Measurements from ENCODE around the gene INTS7.
"Not testable (repeated sequence)": the region's sequence is repeated elsewhere in the genome, so short reads cannot be mapped to it uniquely, and the experiment has no call there.

INTS7 gene

DNA sequence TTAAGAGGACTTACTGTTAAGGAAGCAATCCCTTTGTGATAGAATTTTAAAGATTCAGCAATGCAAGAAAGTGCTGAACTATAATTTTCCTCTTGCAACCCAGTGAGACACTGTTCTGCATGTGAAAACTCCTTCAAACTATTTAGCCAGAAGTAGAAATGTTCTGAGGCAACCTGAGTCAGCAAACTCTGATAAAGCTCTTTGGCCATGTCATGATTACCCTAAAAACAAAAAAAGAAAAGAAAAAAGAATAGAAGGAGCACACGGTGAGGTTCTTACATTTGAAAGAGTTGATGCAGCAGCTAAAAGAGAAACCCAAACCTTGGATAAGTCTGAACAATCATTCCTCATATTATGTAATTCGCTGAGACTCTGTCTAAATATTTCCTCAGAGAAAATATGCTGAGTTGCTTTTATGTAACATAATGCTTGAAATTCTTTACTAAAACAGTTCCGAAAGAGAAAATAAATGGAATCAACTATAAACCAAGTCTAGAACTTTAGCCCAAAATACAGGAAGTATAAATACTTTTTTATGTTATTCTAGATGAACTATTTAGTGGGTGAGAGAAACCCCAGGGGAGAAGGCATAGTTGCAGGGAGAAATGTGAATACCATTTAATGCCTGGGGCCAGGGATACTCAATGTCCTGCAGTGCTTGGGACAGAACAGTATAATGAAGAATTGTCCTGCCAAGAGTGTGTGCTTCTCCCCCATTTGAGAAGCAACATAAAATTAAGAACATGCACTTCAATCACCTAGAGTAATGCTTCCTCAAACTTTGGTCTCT lies 60.0 kb downstream of the INTS7 start:
- DNase-seq = peak; percentile 3

DNA sequence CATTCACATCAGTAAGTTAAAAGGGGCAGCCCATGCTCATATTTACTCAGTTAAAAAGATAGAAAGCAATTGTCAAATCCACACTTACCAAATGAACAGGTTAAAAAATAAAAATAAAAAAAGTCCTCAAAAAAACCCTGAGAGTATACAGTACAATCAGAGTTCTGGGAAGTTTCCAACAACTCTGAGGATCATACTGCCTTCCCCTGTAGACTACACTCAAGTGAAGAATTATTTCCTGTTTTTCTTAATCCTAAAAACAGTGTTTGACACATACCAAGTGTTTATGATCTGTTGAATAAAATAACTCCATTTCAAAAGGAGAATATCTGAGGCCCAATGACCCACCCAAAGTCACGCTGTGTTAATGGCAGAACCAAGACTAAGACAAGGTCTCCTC lies 61.8 kb downstream of the INTS7 start:
- DNase-seq = no peak

DNA sequence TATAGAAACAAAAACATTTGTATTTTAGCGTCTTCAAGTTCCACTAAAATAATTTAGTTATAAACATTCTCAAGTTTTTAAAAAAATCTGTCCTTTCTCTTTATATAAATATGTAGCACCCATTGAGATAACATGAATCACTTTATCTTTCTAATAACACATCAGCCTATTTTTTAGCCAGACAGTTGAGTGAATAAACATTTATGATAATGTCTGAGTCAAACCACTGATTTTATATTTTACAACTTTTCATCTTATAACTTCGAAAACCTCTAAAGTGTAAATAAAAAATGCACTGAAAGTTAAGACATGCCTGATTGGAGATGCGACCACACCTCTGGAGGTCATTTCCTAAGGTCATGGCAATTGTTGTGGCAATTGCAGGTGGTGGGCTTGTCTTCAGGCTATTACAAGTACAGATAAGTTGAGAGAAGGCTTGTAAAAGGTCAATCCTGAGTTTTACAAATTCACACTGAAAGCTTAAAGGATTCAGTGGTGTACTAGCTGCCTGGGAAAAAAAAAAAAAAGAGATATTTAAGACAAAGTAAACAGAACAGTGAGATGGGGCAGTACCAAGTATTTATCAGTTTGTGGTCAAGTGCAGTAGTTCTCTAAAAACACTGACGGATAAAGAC lies 67.0 kb downstream of the INTS7 start:
- no peak for DNase-seq

DNA sequence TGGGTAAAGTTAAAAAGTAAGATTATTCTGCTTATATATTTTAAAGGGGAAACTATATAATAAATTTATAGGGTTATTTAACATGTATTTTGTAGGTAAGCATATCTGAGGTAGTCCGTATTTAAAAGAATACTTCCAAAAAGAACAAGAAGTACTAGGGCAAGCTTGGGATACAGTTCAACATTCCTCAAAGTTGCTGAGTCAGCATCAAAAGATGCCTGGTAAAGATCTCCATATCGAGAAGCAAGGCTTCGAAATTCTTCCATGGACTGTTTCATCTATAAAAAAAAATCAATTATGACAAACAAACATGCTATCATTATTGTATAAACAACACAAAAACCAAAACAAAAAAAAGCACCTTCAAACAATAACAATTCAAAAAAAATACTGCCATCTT lies 67.7 kb downstream of the INTS7 start:
- DNase-seq = no peak

DNA sequence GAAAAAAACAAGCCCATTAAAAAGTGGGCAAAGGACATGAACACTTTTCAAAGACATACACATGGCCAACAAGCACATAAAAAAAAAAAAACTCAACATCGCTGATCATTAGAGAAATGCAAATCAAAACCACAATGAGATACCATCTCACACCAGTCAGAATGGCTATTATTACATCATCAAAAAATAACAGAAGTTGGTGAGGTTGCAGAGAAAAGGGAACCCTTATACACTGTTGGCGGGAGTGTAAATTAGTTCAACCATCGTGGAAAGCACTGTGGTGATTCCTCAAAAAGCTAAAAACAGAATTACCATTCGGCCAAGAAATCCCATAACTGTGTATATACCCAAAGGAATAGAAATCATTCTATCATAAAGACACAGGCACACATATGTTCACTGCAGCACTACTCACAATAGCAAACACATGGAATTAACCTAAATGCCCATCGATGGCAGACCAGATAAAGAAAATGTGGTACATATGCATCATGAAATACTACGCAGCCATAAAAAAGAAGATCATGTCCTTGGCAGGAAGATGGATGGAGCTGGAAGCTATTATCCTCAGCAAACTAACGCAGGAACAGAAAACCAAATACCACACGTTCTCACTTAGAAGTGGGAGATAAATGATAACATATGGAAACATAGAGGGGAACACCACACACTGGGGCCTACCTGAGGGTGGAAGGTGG lies 70.1 kb downstream of the INTS7 start:
- DNase-seq = peak; percentile 46

DNA sequence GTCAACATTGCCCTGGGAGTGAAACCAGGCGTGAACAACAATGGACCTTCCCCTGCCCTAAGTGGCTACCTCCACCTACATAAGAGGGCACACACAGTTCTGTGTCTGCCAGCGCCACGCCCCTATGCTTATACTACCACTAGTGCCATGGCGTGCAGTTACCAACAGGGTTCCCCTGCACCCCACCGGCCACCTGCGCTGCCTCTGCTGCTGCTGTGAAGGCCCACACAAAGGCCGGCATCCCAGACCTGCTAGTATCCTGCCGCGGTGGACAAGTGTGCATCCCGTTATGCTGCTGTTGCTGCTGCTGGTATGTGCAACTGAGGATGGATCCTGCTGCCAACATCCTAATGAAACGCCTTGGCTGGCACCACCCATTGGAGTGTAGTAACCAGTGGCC lies 75.7 kb downstream of the INTS7 start:
- no peak for DNase-seq

DNA sequence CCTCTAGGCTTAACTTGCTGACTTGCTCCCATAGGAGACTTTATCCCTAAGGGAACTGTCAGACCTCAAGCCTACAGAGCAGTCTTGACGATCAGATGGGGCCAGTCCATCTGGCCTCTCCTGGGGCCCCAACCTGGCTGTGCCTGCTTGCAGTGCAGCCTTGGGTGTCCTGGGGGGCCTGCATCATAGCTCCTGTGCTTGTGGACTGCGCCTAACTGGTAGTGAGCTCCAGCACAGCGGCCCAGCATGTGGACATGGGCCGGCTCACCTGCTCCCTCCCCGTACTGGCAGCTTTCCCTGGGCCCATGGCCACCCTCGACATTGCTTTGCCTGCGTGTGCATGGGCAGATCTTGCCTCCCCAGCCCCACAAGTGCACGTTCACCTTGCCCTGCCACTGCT lies 76.1 kb downstream of the INTS7 start:
- DNase-seq = no peak

DNA sequence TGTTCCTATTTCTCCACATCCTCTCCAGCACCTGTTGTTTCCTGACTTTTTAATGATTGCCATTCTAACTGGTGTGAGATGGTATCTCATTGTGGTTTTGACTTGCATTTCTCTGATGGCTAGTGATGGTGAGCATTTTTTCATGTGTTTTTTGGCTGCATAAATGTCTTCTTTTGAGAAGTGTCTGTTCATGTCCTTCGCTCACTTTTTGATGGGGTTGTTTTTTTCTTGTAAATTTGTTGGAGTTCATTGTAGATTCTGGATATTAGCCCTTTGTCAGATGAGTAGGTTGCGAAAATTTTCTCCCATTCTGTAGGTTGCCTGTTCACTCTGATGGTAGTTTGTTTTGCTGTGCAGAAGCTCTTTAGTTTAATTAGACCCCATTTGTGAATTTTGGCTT lies 81.3 kb downstream of the INTS7 start:
- not testable (repeated sequence) for DNase-seq

DNA sequence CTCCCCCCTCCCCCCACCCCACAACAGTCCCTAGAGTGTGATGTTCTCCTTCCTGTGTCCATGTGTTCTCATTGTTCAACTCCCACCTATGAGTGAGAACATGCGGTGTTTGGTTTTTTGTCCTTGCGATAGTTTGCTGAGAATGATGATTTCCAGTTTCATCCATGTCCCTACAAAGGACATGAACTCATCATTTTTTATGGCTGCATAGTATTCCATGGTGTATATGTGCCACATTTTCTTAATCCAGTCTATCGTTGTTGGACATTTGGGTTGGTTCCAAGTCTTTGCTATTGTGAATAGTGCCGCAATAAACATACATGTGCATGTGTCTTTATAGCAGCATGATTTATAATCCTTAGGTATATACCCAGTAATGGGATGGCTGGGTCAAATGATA lies 81.8 kb downstream of the INTS7 start:
- not testable (repeated sequence) for DNase-seq

DNA sequence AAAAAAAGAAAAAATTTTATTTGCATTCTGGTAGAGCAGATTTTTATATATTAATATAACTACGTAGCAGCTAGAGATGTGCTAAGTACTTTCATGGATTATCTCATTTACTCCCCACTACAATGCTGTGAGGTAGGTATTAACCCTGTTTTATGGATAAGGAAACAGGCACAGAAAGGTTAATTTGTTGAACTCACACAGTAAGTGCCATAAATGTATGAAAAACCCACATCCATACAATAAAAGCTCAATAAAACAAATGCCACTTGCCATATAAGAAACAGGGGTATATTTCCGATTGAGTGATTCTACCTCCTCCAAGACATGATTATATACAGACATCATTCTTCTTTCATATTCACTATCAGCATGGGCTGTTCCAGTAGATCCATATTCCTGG lies 83.1 kb downstream of the INTS7 start:
- no peak for DNase-seq

DNA sequence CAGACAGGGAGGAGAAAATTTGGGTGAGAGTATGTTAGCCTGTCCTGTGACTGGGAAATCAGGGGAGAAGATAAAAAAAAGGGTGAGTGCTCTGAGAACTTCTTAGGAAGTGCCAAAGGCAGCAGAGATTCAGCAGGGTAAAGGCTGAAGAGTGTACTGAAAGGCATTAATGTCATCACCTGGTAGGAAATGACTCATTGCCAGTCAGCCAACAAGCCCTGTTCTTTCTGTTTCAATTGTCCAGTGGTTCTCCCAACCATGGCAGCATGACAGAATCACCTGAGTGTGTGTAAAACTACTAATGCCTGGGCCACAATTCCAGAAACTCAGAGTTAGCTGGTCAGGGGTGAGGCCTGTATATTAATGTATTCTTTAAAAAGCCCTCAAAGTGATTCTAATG lies 83.5 kb downstream of the INTS7 start:
- DNase-seq = peak; percentile 54

DNA sequence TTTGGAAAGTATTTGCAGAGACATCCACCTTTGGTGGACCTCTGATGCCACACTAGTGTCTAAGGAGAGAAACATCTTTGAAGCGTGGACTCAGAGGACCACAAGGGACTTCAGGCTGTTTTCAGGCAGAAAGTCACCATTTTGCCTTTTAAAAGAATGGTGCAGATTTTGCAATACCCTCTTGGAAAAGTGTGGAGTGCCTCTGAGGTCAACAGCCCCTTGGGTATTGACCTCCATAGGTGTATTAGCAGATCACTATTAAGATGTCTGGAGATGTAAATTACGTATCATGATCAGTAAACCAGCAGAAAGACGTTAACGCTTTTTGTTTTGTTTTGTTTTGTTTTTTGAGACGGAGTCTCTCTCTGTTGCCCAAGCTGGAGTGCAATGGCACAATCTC lies 87.0 kb downstream of the INTS7 start:
- no peak for DNase-seq

DNA sequence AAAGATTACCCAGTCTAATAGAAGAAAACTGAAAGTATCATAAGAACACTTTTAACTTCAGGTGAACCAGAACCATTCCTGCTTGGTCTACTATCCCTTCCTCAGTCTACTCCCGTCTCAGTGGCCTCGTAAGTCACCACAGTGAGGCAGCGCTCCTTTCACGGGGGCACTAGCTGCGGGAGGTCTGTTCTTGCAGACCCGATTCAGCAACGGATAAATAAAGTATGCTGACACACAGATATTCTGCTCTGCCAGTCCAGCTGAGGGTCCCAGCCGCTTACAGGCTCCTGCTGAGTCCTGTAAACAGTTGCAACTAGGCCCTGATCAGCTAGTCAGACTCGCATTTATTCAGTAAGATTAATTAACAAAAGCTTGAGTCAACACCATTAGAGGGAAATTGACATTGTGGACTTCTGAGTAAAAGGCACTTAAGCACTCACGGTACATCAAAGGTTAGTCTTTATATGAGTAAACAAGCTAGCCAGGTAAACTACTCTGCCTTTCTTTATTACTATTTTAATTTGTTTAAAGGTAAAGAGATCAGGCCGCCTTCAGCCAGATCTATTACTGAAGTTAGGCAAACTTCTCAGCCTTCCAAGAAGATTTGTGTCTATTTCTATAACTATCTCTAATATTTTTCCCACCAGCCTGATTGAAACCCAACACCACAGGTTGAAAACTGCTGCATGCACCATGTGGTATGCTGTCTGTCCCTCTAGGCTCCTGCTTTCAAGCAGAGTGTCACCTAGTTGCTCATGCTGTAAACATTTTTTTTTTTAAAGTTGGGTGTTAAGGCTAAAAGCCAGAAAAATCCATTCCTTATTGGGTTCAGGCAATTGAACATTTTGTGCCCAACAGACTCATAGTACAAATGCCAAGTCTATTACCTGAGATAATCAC lies 87.7 kb downstream of the INTS7 start:
- no peak for DNase-seq

DNA sequence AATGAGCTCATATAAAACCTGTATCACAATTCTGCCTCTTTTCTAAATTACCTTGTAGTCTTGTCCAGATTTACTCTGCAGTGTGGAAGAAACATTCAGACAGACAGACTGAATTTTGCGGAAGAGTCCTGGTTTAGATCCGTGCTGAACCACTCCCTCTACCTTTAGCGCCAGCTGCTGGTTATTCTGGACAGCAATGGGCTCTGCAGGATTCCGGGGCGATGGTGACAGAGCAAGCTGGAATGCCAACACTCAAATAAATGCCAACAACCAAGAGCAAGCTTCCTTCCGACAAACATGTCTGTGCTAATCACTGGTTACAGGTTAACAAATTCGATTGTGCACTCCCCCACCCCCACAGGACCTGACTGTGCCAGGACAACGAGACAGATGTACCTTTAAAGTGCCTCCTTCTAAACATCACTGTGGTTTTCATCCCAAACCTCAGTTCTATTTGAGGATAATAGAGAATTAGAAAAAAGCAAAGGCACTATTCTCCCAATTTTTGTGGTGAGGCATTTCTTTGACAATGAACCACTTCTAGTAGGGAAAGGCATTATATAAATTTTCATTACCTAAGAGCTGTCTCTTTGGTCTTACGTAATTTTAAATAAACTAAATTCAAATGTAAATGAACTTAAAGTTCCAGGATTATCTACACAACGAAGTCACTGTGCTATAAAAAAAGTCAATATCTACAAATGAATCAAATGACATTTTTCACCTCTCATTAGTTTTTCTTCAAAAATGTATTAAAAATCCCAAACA lies 90.4 kb downstream of the INTS7 start:
- DNase-seq = no peak

DNA sequence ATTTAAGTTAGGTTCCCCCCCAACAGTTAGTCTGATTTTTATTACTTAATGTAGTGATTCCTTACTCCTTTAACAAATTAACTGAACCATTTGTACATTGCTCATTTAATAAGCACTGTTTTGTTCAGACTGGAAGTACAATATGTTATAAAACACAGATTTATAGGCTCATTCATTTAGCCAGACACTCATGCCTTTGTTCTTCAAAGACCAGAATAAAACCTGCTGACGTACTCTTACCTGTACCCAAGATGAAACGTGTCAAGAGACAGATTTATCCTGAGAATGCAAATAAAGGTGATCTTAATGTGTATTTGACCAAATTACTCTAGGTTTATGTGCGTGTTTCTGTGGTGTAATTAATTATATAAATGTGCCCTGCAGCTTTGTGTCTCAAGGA lies 92.8 kb downstream of the INTS7 start:
- DNase-seq = no peak

DNA sequence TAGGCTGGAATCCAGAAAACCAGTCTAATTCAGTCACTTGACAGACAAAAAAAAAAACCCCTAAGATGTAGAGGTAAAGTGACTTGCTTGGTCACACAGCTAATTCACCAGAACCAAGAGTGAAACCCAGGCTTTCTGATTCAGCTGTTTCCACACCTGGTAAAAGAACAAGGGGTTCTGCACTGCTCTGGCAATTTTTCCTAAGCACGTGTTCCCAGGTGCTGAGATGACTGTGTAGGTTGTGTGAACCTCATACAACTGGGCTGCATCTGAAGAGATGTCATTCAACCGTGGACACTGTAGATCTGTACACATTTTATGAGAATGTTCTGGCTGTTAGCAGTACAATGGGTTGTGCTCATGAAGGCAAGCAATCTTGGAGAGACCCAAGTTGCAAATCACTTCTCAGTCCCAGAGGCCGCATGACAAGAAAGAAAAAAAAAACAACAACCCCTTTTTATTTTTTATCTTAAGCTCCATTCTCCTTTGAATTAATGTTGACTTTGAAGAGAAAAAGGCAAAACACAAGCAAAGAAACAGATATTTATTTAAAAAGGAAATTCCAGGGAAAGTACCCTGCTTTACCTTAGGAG lies 95.4 kb downstream of the INTS7 start:
- DNase-seq = no peak

DNA sequence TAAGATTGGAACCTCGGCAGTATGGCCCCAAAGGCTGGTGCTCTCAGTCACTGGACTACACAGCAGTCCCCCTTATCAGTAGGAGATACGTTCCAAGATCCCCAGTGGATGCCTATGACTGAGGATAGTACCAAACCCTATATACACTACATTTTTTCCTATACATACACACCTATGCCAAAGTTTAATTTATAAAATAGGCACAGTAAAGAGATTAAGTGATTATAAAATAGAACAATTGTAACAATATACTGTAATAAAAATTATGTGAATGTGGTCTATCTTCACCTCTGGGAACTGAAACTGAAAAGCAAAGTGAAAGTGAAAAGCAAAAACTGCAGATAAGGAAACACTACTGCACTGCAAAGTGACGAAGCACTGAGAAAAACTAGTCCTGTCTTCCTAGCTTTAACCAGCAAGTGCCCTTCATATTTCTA lies 96.8 kb downstream of the INTS7 start:
- peak; percentile 76 for DNase-seq

DNA sequence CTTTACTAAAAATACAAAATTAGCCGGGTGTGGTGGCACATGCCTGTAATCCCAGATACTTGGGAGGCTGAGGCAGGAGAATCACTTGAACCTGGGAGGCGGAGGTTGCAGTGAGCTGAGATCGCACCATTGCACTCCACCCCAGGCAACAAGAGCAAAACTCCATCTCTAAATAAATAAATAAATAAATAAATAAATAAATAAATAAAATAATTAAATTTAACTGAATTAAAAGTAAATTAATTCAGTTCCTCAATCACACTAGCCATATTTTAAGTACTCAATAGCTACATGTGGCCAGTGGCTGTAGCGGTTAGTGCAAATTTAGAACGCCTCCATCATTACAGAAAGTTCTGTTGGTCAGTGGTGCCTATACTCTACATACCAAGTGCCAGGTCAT lies 97.9 kb downstream of the INTS7 start:
- DNase-seq = not testable (repeated sequence)

DNA sequence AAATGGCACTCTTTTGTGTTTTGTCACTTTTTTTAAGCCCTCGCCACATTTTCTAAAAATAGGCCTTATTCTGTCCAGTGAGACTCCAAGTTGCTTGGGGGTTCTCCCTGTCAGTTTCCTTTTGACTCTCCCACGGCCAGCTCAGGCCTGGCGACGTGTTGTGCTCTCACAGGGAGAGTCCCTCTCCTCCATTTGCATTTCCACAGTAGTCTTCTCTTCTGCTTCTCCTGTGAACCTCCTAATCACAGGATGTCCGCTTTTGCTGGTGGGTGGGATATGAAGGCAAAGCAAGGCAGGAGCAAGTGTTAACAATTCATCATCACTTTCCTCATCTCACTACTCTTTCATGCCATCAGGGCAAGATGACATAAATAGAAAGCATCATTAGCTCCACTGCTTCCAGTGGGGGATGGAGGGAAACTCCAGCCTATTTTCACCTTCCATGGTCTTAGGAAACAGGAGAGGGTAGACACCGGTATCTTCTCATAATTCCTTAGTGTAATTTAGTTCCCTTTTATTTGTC lies 99.8 kb downstream of the INTS7 start:
- DNase-seq = peak; percentile 95

DNA sequence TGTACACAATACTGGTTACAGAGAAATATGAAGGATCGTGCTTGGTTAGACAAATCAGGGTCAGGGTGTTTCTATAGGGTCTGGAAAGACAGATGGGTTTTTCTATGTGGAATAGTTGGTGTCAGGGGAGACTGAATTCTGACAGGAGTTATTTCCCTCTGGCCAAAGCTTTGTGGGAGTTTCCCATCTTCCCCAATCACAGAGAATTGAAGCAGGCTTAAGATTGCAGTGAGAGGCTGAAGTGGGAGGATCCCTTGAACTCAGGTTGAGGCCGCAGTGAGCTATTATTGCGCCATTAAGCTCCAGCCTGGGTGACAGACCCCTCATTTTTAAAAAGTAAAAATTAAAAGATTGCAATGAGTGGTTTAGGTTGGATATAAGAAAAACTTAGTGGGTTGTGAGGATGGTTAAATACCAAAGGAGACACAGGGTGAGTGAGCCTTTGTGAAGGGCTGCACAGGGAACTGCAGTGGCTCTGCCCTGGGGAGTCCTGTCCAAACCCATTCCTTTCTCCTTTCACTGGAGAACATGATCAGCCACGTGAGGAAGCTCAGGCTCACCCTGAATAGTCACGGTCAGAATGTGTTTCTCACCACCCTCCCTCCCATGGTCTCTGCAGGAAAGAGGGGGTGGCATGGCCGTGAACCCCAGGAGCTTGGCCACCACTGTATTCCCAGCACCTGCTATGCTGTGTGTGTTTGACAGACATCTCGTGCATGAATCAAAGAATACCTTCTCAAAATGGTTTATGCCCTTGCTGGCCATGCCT lies 101.2 kb downstream of the INTS7 start:
- DNase-seq = peak; percentile 54

DNA sequence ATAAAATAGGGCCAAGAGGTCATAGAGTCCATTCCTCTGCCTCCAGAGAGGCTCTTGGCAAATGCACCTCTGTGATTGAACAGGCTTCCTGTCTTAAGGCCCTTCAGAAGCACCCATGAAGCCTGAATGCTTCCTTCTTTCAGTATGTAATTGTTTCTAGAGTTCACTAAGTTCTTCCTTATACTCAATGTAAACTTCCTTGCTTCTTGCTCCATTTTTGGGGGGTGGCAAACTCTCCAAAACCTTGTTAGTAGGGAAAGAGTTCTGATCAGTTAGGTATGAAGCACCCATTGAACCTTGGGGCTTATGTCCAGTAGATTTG lies 102.5 kb downstream of the INTS7 start:
- DNase-seq = no peak

All from suppressor macrophage treated with lipopolysaccharide for 4 hours (primary cell).